CD4-positive, alpha-beta T cell treated with Interleukin-4 for 4 hours (primary cell): Measurements from ENCODE around the gene UBE2V1.
"Not testable (repeated sequence)": the region's sequence is repeated elsewhere in the genome, so short reads cannot be mapped to it uniquely, and the experiment has no call there.

Experiments used
- DNase-seq: peaks from one replicate; pipeline ENCODE4 v3.0.0-alpha.2; 2020

The UBE2V1 gene

GRCh38 chr20:50136822-50137599, 24.1 kb upstream of the UBE2V1 start:
- DNase-seq = no peak

- DNase-seq = not testable (repeated sequence)
Measured at GRCh38 chr20:50135157-50135556, 22.2 kb upstream of the UBE2V1 start.

GRCh38 chr20:50133474-50134217, 20.7 kb upstream of the UBE2V1 start:
- DNase-seq = no peak

GRCh38 chr20:50133041-50133440, 20.1 kb upstream of the UBE2V1 start:
- no peak for DNase-seq

- no peak for DNase-seq
Measured at GRCh38 chr20:50130995-50131394, 18.0 kb upstream of the UBE2V1 start.

- DNase-seq = no peak
Measured at GRCh38 chr20:50130356-50130723, 17.4 kb upstream of the UBE2V1 start.

- no peak for DNase-seq
Measured at GRCh38 chr20:50129662-50130355, 16.9 kb upstream of the UBE2V1 start.

GRCh38 chr20:50128520-50128905, 15.6 kb upstream of the UBE2V1 start:
- no peak for DNase-seq

GRCh38 chr20:50127587-50128519, 14.9 kb upstream of the UBE2V1 start:
- DNase-seq = no peak

GRCh38 chr20:50126662-50127061, 13.7 kb upstream of the UBE2V1 start:
- DNase-seq = no peak

GRCh38 chr20:50125279-50125678, 12.3 kb upstream of the UBE2V1 start:
- DNase-seq = no peak

GRCh38 chr20:50124496-50124895, 11.5 kb upstream of the UBE2V1 start:
- DNase-seq = no peak

GRCh38 chr20:50123418-50123817, 10.5 kb upstream of the UBE2V1 start:
- DNase-seq = no peak

- DNase-seq = no peak
Measured at GRCh38 chr20:50122763-50123162, 9.8 kb upstream of the UBE2V1 start.

GRCh38 chr20:50121858-50122271, 8.9 kb upstream of the UBE2V1 start:
- DNase-seq = no peak

- peak; percentile 61 for DNase-seq
Measured at GRCh38 chr20:50120935-50121693, 8.2 kb upstream of the UBE2V1 start.

GRCh38 chr20:50118203-50118602, 5.3 kb upstream of the UBE2V1 start:
- DNase-seq = no peak

- DNase-seq = no peak
Measured at GRCh38 chr20:50116368-50116999, 3.5 kb upstream of the UBE2V1 start.

GRCh38 chr20:50115591-50116367, 2.8 kb upstream of the UBE2V1 start:
- peak; percentile 89 for DNase-seq

GRCh38 chr20:50115041-50115512, 2.1 kb upstream of the UBE2V1 start:
- DNase-seq = no peak
